ENCODE results near the gene RAPGEF4.
"Not testable (repeated sequence)": the region's sequence is repeated elsewhere in the genome, so short reads cannot be mapped to it uniquely, and the experiment has no call there.

RAPGEF4 gene

GRCh38 chr2:172726172-172726735 lies 9.4 kb upstream of the RAPGEF4 start:
- DNase-seq (ENCODE audit: low spot score) = no peak

GRCh38 chr2:172730411-172730810 lies 5.2 kb upstream of the RAPGEF4 start:
- no peak for DNase-seq (ENCODE audit: low spot score)

GRCh38 chr2:172734711-172735581 lies 699 bp upstream of the RAPGEF4 start:
- no peak for DNase-seq (ENCODE audit: low spot score)

GRCh38 chr2:172736424-172737174 lies 954 bp downstream of the RAPGEF4 start:
- DNase-seq (ENCODE audit: low spot score) = no peak

GRCh38 chr2:172739661-172740266 lies 4.1 kb downstream of the RAPGEF4 start:
- no peak for DNase-seq (ENCODE audit: low spot score)

- DNase-seq (ENCODE audit: low spot score) = no peak
Observed at GRCh38 chr2:172740856-172741255, 5.2 kb downstream of the RAPGEF4 start.

- DNase-seq (ENCODE audit: low spot score) = no peak
Observed at GRCh38 chr2:172742931-172743540, 7.4 kb downstream of the RAPGEF4 start.

GRCh38 chr2:172743898-172744297 lies 8.3 kb downstream of the RAPGEF4 start:
- no peak for DNase-seq (ENCODE audit: low spot score)

GRCh38 chr2:172745636-172746035 lies 10.0 kb downstream of the RAPGEF4 start:
- no peak for DNase-seq (ENCODE audit: low spot score)

GRCh38 chr2:172748543-172748942 lies 12.9 kb downstream of the RAPGEF4 start:
- not testable (repeated sequence) for DNase-seq (ENCODE audit: low spot score)

- no peak for DNase-seq (ENCODE audit: low spot score)
Observed at GRCh38 chr2:172749388-172749787, 13.7 kb downstream of the RAPGEF4 start.

- no peak for DNase-seq (ENCODE audit: low spot score)
Observed at GRCh38 chr2:172751564-172751963, 15.9 kb downstream of the RAPGEF4 start.

- no peak for DNase-seq (ENCODE audit: low spot score)
Observed at GRCh38 chr2:172753610-172754009, 18.0 kb downstream of the RAPGEF4 start.

GRCh38 chr2:172759441-172759840 lies 23.8 kb downstream of the RAPGEF4 start:
- DNase-seq (ENCODE audit: low spot score) = no peak

GRCh38 chr2:172761306-172761705 lies 25.7 kb downstream of the RAPGEF4 start:
- no peak for DNase-seq (ENCODE audit: low spot score)

GRCh38 chr2:172762574-172762973 lies 26.9 kb downstream of the RAPGEF4 start:
- DNase-seq (ENCODE audit: low spot score) = no peak

- DNase-seq (ENCODE audit: low spot score) = no peak
Observed at GRCh38 chr2:172763079-172763478, 27.4 kb downstream of the RAPGEF4 start.

- DNase-seq (ENCODE audit: low spot score) = no peak
Observed at GRCh38 chr2:172765662-172766061, 30.0 kb downstream of the RAPGEF4 start.

GRCh38 chr2:172768401-172768800 lies 32.8 kb downstream of the RAPGEF4 start:
- DNase-seq (ENCODE audit: low spot score) = no peak

GRCh38 chr2:172769879-172770278 lies 34.2 kb downstream of the RAPGEF4 start:
- DNase-seq (ENCODE audit: low spot score) = no peak

GRCh38 chr2:172770887-172771286 lies 35.2 kb downstream of the RAPGEF4 start:
- DNase-seq (ENCODE audit: low spot score) = no peak

- DNase-seq (ENCODE audit: low spot score) = no peak
Observed at GRCh38 chr2:172772633-172773032, 37.0 kb downstream of the RAPGEF4 start.
